ENCODE measurements around the gene TOMT. TPM values are rescaled to one million over a fixed set of nuclear protein-coding genes. Genes with fewer than 3 reads are reported as not detected.

TOMT gene
- total and polyA plus RNA-seq, 2 experiments from 2014 or later = not detected

DNA sequence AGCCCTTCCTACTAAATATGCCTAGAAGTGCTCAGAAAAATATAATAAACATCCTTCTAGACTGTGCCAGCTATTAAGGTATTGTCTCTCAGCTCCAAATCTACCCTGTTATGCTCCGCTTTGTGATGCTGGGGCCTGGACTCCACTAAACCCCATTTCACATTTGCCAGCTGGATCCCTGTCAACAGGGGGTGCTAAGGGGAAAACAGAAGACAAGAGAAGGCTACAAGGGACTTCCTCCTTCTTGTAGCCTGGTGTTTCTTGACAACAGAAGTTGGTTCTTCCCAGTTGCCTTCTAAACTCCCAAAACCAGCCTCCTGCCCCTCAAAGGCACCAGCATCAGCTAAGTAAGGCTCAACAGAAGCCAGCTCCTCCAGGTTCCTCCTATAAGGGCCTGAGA is 30.6 kb upstream of the TOMT start:
- 100% methylated on average over 1 of the region's 1 CpG for WGBS (ENCODE audit: low lambda C conversion rate, missing lambda C conversion rate)
- TF ChIP-seq EZH2 (IDR thresholded peaks at IDR 0.05; ENCODE audit: borderline replicate concordance) = no peak
- TF ChIP-seq, protein P1, sequence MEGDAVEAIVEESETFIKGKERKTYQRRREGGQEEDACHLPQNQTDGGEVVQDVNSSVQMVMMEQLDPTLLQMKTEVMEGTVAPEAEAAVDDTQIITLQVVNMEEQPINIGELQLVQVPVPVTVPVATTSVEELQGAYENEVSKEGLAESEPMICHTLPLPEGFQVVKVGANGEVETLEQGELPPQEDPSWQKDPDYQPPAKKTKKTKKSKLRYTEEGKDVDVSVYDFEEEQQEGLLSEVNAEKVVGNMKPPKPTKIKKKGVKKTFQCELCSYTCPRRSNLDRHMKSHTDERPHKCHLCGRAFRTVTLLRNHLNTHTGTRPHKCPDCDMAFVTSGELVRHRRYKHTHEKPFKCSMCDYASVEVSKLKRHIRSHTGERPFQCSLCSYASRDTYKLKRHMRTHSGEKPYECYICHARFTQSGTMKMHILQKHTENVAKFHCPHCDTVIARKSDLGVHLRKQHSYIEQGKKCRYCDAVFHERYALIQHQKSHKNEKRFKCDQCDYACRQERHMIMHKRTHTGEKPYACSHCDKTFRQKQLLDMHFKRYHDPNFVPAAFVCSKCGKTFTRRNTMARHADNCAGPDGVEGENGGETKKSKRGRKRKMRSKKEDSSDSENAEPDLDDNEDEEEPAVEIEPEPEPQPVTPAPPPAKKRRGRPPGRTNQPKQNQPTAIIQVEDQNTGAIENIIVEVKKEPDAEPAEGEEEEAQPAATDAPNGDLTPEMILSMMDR (IDR thresholded peaks at IDR 0.05; ENCODE audit: poor library complexity) = no peak
- no peak for TF ChIP-seq EZH2phosphoT487 (IDR thresholded peaks at IDR 0.05; ENCODE audit: low read depth, severe bottlenecking, unreplicated experiment)
- Histone ChIP-seq H3K4me1 (ENCODE audit: insufficient read depth) (peaks cover 21% of the 10 kb centered on the region), H3K36me3 (replicated peaks; ENCODE audit: insufficient read depth, low read depth) (no peaks in the 10 kb centered on the region), H4K20me1 (ENCODE audit: insufficient read depth, poor library complexity, severe bottlenecking) (no peaks in the 10 kb centered on the region), H3K9me3 (ENCODE audit: low read depth) (no peaks in the 10 kb centered on the region), H3K27ac (no peak overlapping the region), H3K27me3 (no peaks in the 10 kb centered on the region), H3K4me2 (no peak overlapping the region), H3K4me3 (no peak overlapping the region), H3K79me2 (peaks cover 95% of the 10 kb centered on the region), H2AFZ (no peak overlapping the region), H3K9me2 (replicated peaks; ENCODE audit: insufficient read depth) (no peaks in the 10 kb centered on the region)
- no peak for DNase-seq (ENCODE audit: low spot score)

- no peak for DNase-seq (ENCODE audit: low spot score)
- Histone ChIP-seq H3K9me2 (replicated peaks; ENCODE audit: insufficient read depth) (no peaks in the 10 kb centered on the region), H3K4me3 (no peak overlapping the region), H3K4me2 (no peak overlapping the region), H3K79me2 (peaks cover 89% of the 10 kb centered on the region), H3K36me3 (replicated peaks; ENCODE audit: insufficient read depth, low read depth) (no peaks in the 10 kb centered on the region), H3K4me1 (ENCODE audit: insufficient read depth) (peaks cover 15% of the 10 kb centered on the region), H3K9me3 (ENCODE audit: low read depth) (no peaks in the 10 kb centered on the region), H4K20me1 (ENCODE audit: insufficient read depth, poor library complexity, severe bottlenecking) (no peaks in the 10 kb centered on the region), H2AFZ (no peak overlapping the region), H3K27me3 (no peaks in the 10 kb centered on the region), H3K27ac (no peak overlapping the region)
- WGBS (ENCODE audit: low lambda C conversion rate, missing lambda C conversion rate) = 78% methylated on average over 4 of the region's 4 CpGs
- TF ChIP-seq, protein P1 (IDR thresholded peaks at IDR 0.05; ENCODE audit: poor library complexity) = no peak
- TF ChIP-seq EZH2 (IDR thresholded peaks at IDR 0.05; ENCODE audit: borderline replicate concordance) (no peak), EZH2phosphoT487 (IDR thresholded peaks at IDR 0.05; ENCODE audit: low read depth, severe bottlenecking, unreplicated experiment) (no peak)
Observed at GRCh38 chr11:72075756-72076155, 30.0 kb upstream of the TOMT start.

- Histone ChIP-seq H3K4me1 (ENCODE audit: insufficient read depth) (peaks cover 14% of the 10 kb centered on the region), H3K9me3 (ENCODE audit: low read depth) (no peaks in the 10 kb centered on the region), H3K27me3 (no peaks in the 10 kb centered on the region), H3K9me2 (replicated peaks; ENCODE audit: insufficient read depth) (no peaks in the 10 kb centered on the region), H3K36me3 (replicated peaks; ENCODE audit: insufficient read depth, low read depth) (no peaks in the 10 kb centered on the region), H3K4me3 (no peak overlapping the region), H3K27ac (peak overlapping the region; percentile 47), H2AFZ (no peak overlapping the region), H3K79me2 (peaks cover 64% of the 10 kb centered on the region), H4K20me1 (ENCODE audit: insufficient read depth, poor library complexity, severe bottlenecking) (no peaks in the 10 kb centered on the region), H3K4me2 (peak overlapping the region; percentile 90)
- DNase-seq (ENCODE audit: low spot score) = no peak
- no peak for TF ChIP-seq EZH2 (IDR thresholded peaks at IDR 0.05; ENCODE audit: borderline replicate concordance)
- TF ChIP-seq EZH2phosphoT487 (IDR thresholded peaks at IDR 0.05; ENCODE audit: low read depth, severe bottlenecking, unreplicated experiment) = no peak
- TF ChIP-seq, protein P1 (IDR thresholded peaks at IDR 0.05; ENCODE audit: poor library complexity) = no peak
- WGBS (ENCODE audit: low lambda C conversion rate, missing lambda C conversion rate) = 75% methylated on average over 6 of the region's 6 CpGs
Observed at GRCh38 chr11:72078477-72078876, 27.2 kb upstream of the TOMT start.

Data from hepatocyte (in vitro differentiated cells).